Measurements from ENCODE around the gene CYP2S1.
A peak's percentile ranks its signal among the peaks of the same experiment; 100 is the strongest.
"Not testable (repeated sequence)": the region's sequence is repeated elsewhere in the genome, so short reads cannot be mapped to it uniquely, and the experiment has no call there.

The CYP2S1 gene

GRCh38 chr19:41192574-41193429, at the start of gene CYP2S1:
Gene CYP2S1 (plus strand): TSS chr19:41193219. CDS start chr19:41193265, 46 bp downstream.
- DNase-seq = no peak

DNA sequence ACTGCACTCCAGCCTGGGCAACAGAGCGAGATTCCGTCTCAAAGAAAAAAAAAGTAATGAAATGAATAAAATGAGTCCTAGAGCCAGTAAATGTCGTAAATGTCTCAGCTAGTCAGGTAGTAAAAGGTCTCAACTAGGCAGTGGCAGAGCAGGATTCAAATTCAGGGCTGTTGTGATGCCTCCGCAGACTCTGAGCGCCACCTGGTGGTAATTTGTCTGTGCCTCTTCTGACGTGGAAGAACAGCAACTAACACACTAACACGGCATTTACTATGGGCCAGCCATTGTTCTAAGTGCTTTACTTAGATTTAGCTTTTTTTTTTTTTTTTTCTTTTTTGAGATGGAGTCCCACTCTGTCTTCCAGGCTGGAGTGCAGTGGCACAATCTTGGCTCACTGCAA, 48.6 kb upstream of the CYP2S1 start:
- peak; percentile 5 for DNase-seq

DNA sequence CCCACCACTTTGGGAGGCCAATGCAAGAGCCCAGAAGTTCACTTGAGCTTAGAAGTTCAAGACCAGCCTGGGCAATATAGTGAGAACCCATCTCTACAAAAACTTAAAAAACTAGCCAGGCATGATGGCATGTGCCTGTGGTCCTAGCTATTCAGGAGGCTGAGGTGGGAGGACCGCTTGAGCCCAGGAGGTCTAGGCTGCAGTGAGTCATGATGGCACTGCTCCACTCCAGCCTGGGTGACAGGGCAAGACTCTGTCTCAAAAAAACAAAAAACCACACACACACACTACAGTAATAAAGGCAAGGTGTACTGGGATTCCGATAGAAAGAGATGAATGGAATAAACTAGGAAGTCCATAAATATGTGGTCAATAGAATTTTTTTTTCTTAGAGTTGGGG, 43.2 kb upstream of the CYP2S1 start:
- DNase-seq = no peak

DNA sequence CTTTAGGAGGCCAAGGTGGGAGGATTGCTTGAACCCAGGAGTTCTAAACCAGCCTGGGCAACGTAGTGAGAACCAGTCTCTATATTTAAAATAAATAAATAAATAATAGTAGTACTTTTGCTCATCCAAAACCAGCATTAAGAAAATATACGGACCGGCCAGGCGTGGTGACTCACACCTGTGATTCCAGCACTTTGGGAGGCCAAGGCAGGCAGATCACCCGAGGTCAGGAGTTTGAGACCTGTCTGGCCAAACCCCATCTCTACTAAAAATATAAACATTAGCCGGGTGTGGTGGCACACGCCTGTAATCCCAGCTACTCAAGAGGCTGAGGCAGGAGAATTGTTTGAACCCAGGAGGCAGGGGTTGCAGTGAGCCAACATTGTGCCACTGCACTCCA, 42.0 kb upstream of the CYP2S1 start:
- DNase-seq = not testable (repeated sequence)

GRCh38 chr19:41154060-41154459, 39.0 kb upstream of the CYP2S1 start:
- no peak for DNase-seq

DNA sequence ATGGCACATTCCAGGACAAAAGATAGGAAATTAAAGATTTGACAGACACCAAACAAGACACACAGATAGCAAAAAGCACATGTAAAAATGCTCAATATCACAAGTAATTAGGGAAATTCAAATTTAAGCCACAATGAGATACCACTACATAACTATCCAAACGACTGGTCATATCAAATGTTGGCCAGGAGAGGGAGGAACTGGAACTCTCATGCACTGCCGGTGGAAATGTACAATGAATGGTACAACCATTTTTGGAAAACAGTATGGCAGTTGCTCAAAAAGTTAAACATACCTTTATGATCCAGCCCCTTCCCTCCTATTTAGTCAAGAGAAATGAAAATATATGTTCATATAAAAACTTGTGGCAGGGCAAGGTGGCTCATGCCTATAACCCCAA, 36.8 kb upstream of the CYP2S1 start:
- no peak for DNase-seq

GRCh38 chr19:41159881-41160280, 33.1 kb upstream of the CYP2S1 start:
- DNase-seq = no peak

GRCh38 chr19:41161903-41162302, 31.1 kb upstream of the CYP2S1 start:
- DNase-seq = no peak

- no peak for DNase-seq
These were observed 25.8 kb upstream of the CYP2S1 start for GRCh38 chr19:41166944-41167804.

GRCh38 chr19:41172297-41173164, 20.5 kb upstream of the CYP2S1 start:
- DNase-seq = no peak

- DNase-seq = no peak
These were observed 18.6 kb upstream of the CYP2S1 start for GRCh38 chr19:41174297-41174928.

DNA sequence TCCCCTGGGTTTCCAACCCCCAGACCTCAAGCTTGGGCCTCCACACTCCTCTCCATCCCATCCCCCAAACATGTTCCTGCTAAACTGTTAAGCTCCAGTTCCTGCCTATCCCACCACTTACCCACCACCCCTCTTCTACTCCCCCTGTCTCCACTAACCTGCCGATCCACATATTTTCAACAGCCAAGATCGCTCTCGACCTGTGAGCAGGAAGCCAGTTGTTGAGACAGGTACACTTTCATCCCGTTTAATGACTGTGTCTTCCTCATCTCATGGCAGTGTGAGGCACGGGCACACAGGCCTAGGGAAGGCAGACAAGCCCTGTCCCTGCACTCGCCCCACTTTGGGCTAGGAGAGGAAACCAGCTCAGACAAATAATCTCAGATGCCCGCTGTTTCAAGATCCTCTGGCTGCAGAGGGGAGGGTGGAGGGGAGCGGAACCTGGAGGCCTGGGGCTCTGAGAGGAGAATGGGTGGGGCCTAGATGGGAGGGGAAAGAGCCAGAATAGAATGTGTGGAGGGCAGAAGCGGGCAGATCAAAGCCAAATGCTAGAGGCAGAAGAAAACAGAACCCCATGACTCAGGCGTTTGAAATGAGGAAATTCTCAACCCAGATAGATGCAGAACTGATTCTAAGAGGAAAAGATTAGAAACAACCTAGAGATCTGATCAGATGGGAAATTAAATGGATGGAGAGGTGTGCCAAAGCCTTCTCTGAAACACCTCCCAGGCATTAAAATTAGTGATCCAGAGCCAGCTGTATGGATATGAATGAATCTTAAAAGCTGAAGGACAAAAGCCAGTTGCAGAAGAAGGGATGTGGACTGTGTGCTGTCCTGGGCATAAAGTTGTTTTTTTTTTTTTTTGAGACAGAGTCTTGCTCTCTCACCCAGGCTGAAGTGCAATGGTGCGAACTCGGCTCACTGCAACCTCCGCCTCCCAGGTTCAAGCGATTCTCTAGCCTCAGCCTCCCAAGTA, 16.9 kb upstream of the CYP2S1 start:
- DNase-seq = no peak

GRCh38 chr19:41180173-41180572, 12.8 kb upstream of the CYP2S1 start:
- DNase-seq = not testable (repeated sequence)

DNA sequence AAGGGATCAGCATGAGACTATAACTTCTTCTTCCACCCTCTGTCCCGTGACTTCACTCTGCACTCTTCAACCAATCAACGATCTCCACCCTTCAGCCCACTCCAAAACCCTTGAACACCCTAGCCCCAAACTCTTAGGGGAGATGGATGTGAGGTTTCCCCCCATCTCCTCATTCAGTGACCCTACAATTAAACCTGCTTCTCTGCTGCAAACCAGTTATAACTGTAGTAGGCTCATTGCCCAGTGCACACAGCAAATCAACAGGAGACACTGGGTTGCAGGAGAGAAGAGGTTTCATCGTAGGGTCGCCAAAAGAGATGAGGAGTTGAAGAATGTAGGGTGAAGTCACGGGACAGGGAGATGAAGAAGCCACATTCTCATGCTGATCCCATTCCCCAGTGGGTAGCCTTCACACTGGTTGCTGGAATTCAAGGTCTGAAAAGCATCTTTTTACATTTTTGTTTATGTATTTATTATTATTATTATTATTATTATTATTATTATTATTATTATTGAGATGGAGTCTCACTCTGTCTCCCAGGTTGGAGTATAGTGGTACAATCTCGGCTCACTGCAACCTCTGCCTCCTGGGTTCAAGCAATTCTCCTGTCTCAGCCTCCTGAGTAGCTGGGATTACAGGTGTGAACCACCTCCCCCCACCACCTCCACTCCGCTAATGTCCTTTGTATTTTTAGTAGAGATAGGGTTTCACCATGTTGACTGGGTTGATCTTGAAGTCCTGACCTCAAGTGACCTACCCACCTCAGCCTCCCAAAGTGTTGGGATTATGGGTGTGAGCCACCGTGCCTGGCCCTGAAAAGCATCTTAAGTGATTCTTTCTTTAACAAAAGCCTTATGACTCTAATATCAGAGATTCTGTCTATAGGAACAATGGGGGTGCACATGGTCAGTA, 5.8 kb upstream of the CYP2S1 start:
- DNase-seq = no peak

GRCh38 chr19:41187884-41188279, 5.1 kb upstream of the CYP2S1 start:
- no peak for DNase-seq

GRCh38 chr19:41189425-41190065, 3.5 kb upstream of the CYP2S1 start:
- no peak for DNase-seq

DNA sequence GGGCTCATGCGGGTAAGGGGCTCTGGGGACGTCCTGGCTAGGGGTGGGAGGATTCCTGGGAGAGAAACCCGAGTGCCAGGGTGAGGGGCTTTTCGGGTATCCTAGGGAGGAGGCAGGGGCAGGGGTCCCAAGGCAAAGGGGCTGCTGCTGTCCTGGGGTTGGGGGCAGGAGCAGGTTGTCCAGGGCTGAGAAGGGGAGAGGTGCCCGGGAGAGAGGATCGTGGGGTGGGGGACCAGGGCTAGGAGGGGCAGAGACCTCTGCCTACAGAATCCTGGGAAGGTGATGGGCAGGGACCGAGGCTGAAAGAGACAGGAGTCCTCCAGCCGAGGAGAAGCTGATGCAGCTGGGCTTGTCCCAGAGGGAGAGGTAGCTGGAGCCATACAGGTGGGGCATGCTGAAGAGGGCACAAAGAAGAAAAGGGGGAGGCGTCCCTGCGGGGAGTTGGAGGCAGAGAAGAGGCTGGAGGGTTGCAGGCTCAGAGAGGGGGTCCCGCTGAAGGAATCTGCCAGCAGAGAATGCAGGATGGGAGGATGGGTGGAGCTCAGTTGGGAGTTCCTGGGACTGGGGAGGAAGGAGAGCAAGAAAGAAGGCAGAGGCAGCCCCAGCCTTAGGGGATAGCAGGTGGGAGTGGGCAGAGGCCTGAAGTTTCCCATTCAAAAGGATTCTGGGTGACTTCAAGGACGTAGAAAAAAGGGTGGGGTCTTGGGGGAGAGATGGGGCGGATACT, 574 bp downstream of the CYP2S1 start:
- DNase-seq = no peak

- DNase-seq = no peak
These were observed 1.1 kb downstream of the CYP2S1 start for GRCh38 chr19:41194157-41194552.

All from NCI-H187 treated with DMSO at 0.1 percent for 48 hours (cell line).